Nephron (organoid): ENCODE results near the gene SLC44A1.
A peak's percentile ranks its signal among the peaks of the same experiment; 100 is the strongest.

Experiments
- H3K27ac Mint-ChIP-seq, 3 experiments: 2 replicates each; pipeline ENCODE4 v1.8.0; 2020; ENCODE audit warnings: mixed read lengths in 3 of 3, mild to moderate bottlenecking in 2 of 3, moderate library complexity in 1 of 3
- H3K27me3 Mint-ChIP-seq: 2 replicates; pipeline ENCODE4 v1.8.0; 2021; ENCODE audit warnings: low read depth, mild to moderate bottlenecking, moderate library complexity, mixed read lengths
- H3K36me3 Mint-ChIP-seq: 2 replicates; pipeline ENCODE4 v1.8.0; 2020; ENCODE audit warnings: low read depth, mixed read lengths
- H3K4me1 Mint-ChIP-seq: 2 replicates; pipeline ENCODE4 v1.8.0; 2020; ENCODE audit warnings: mixed read lengths
- H3K4me3 Mint-ChIP-seq, 3 experiments: 2 replicates each; pipeline ENCODE4 v1.8.0; 2020; ENCODE audit warnings: mild to moderate bottlenecking in 3 of 3, mixed read lengths in 3 of 3, moderate library complexity in 2 of 3
- H3K9me3 Mint-ChIP-seq: 2 replicates; pipeline ENCODE4 v1.8.0; 2020; ENCODE audit warnings: mixed read lengths
- TF ChIP-seq, protein P1 (sequence below), 3 experiments: fragments of 200-600 bp; sonication (generic); IDR thresholded peaks; one replicate each; pipeline ENCODE4 v1.5.0; 2021; ENCODE audit warnings: antibody characterized with exemption in 3 of 3; ENCODE audit not compliant: unreplicated experiment in 3 of 3

The SLC44A1 gene

GRCh38 chr9:105243015-105243686, 1.3 kb upstream of the SLC44A1 start:
- Mint-ChIP-seq H3K27ac (peak overlapping the region; percentile 74 to 93 (median 90)), H3K4me3 (peak overlapping the region; percentile 60 to 81 (median 81)), H3K4me1 (peaks cover 52% of the 10 kb centered on the region), H3K27me3 (peaks cover 8% of the 10 kb centered on the region), H3K36me3 (no peaks in the 10 kb centered on the region), H3K9me3 (no peaks in the 10 kb centered on the region)
- TF ChIP-seq, protein P1, sequence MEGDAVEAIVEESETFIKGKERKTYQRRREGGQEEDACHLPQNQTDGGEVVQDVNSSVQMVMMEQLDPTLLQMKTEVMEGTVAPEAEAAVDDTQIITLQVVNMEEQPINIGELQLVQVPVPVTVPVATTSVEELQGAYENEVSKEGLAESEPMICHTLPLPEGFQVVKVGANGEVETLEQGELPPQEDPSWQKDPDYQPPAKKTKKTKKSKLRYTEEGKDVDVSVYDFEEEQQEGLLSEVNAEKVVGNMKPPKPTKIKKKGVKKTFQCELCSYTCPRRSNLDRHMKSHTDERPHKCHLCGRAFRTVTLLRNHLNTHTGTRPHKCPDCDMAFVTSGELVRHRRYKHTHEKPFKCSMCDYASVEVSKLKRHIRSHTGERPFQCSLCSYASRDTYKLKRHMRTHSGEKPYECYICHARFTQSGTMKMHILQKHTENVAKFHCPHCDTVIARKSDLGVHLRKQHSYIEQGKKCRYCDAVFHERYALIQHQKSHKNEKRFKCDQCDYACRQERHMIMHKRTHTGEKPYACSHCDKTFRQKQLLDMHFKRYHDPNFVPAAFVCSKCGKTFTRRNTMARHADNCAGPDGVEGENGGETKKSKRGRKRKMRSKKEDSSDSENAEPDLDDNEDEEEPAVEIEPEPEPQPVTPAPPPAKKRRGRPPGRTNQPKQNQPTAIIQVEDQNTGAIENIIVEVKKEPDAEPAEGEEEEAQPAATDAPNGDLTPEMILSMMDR (IDR thresholded peaks at IDR 0.05; ENCODE audit: unreplicated experiment in 3 of 3): no peak

DNA sequence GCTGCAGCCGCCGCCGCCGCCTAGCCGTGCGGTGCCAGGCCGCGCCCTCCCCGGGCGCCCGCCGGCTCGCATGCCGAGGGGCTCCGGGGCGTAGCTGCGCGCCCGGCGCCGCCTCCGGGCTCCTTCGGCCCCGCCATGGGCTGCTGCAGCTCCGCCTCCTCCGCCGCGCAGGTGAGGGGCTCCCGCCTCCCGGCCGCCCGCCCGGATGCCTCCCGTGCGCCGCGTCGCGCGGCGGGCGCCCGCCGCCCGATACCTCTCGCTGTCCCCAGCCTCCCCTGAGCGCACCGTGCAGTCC, 230 bp downstream of the SLC44A1 start:
- no peaks in the 10 kb centered on the region for H3K36me3 Mint-ChIP-seq
- H3K9me3 Mint-ChIP-seq: no peaks in the 10 kb centered on the region
- H3K4me3 Mint-ChIP-seq: peak overlapping the region; percentile 91 to 95 (median 95)
- TF ChIP-seq, protein P1 (IDR thresholded peaks at IDR 0.05; ENCODE audit: unreplicated experiment in 3 of 3): no peak
- H3K4me1 Mint-ChIP-seq: peaks cover 60% of the 10 kb centered on the region
- peak overlapping the region in 1 of 3 experiments; percentile 96 for H3K27ac Mint-ChIP-seq
- H3K27me3 Mint-ChIP-seq: peaks cover 8% of the 10 kb centered on the region

DNA sequence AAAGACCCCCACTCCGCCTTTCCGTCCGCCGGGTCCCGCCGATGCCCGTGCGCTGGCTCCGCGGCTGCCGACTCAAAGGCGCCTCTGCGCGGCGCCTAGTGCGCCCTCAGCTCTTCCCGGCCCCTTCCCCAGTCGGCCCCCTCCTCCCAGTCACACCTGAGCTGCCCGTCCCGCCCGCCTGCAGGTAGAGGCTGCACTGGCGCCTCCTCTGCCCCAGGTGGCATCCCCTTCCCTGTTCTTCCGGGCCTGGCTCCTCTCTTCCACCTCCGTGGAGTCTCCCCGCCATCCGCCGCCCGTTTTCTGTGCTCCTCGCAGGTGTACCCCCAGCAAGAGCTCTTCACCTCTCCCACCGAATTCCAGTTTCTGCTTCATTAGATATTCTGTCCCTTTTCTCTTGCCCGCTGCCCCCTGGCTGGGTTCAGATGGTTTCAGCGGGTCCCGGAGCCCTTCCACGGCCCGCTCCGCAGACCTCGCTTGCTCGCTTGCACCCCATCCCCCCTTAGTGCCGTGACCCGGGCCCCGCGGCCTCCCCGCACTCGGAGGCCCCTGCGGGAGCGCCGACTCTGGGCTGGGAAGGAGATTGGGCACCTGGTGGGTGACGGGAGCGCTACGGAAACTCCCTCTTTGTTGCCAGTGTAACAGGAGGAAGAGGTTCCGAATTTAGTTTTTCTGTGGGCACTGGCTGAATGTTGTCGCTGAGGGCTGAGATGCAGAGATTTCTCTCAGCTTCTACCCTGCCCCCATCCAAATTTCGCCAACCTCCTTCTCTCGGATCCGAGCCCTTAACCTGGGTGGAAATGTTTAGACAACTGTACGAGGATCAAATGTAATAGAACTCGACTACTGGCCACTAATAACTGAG, 809 bp downstream of the SLC44A1 start:
- peak overlapping the region; percentile 91 to 95 (median 95) for H3K4me3 Mint-ChIP-seq
- H3K27me3 Mint-ChIP-seq: peaks cover 8% of the 10 kb centered on the region
- no peaks in the 10 kb centered on the region for H3K9me3 Mint-ChIP-seq
- H3K4me1 Mint-ChIP-seq: peaks cover 60% of the 10 kb centered on the region
- peak overlapping the region; percentile 21 to 96 (median 56) for H3K27ac Mint-ChIP-seq
- TF ChIP-seq, protein P1 (IDR thresholded peaks at IDR 0.05; ENCODE audit: unreplicated experiment in 3 of 3): peak in 1 of 3 experiments; percentile 19
- H3K36me3 Mint-ChIP-seq: no peaks in the 10 kb centered on the region

DNA sequence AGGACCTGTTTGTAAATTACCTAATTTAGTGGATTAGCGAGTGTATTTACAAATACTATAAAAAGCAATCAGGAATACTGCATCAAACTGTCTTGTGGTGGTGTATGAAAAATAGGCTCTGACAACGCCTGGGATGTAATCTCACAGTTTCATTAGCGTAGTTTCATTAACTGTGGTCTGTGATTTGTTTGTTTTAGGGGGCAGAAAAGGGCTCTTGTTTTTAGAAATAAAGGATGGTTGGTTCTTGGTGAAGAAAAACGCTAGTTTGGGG, 1.4 kb downstream of the SLC44A1 start:
- TF ChIP-seq, protein P1 (IDR thresholded peaks at IDR 0.05; ENCODE audit: unreplicated experiment in 3 of 3): no peak
- peak overlapping the region; percentile 21 to 96 (median 56) for H3K27ac Mint-ChIP-seq
- H3K4me1 Mint-ChIP-seq: peaks cover 59% of the 10 kb centered on the region
- H3K4me3 Mint-ChIP-seq: peak overlapping the region; percentile 91 to 95 (median 95)
- no peaks in the 10 kb centered on the region for H3K36me3 Mint-ChIP-seq
- H3K27me3 Mint-ChIP-seq: peaks cover 4% of the 10 kb centered on the region
- no peaks in the 10 kb centered on the region for H3K9me3 Mint-ChIP-seq

GRCh38 chr9:105246656-105247173, 2.3 kb downstream of the SLC44A1 start:
- Mint-ChIP-seq H3K4me3 (peak overlapping the region; percentile 91 to 95 (median 95)), H3K27ac (peak overlapping the region in 2 of 3 experiments; percentile 37 to 56), H3K9me3 (no peaks in the 10 kb centered on the region), H3K36me3 (no peaks in the 10 kb centered on the region), H3K4me1 (peaks cover 57% of the 10 kb centered on the region), H3K27me3 (no peaks in the 10 kb centered on the region)
- TF ChIP-seq, protein P1 (IDR thresholded peaks at IDR 0.05; ENCODE audit: unreplicated experiment in 3 of 3): no peak
